SK-N-SH treated with all-trans-retinoic acid at 6 μM for 48 hours (cell line): Measurements from ENCODE around the gene PON3.

Experiments
- CREB5 ChIP-seq: fragments of 250-450 bp; sonication (Bioruptor Pico); IDR thresholded peaks from 2 replicates; pipeline ENCODE4 v1.5.1; 2020; ENCODE audit warnings: low read depth, mild to moderate bottlenecking, moderate library complexity
- GLIS3 ChIP-seq: fragments of 250-450 bp; sonication (Bioruptor Pico); IDR thresholded peaks from 2 replicates; pipeline ENCODE4 v1.5.0; 2020; ENCODE audit warnings: mild to moderate bottlenecking, moderate library complexity
- ISL1 ChIP-seq: fragments of 250-450 bp; sonication (Bioruptor Pico); IDR thresholded peaks from 2 replicates; pipeline ENCODE4 v2.1.2; 2022; ENCODE audit warnings: mild to moderate bottlenecking, moderate library complexity
- PATZ1 ChIP-seq: fragments of 250-450 bp; sonication (Bioruptor Pico); IDR thresholded peaks from 2 replicates; pipeline ENCODE4 v1.8.0; 2020; ENCODE audit warnings: mild to moderate bottlenecking, moderate library complexity, borderline replicate concordance
- PPARA ChIP-seq: fragments of 250-450 bp; sonication (Bioruptor Pico); IDR thresholded peaks from 2 replicates; pipeline ENCODE4 v1.5.0; 2020; ENCODE audit warnings: mild to moderate bottlenecking, borderline replicate concordance
- SNAI2 ChIP-seq: fragments of 250-450 bp; sonication (Bioruptor Pico); IDR thresholded peaks from 2 replicates; pipeline ENCODE4 v1.5.0; 2020; ENCODE audit warnings: mild to moderate bottlenecking, moderate library complexity
- TCF4 ChIP-seq: fragments of 250-450 bp; sonication (Bioruptor Pico); IDR thresholded peaks from 2 replicates; pipeline ENCODE4 v1.8.0; 2021; ENCODE audit warnings: mild to moderate bottlenecking, moderate library complexity, borderline replicate concordance
- TSHZ2 ChIP-seq: fragments of 250-450 bp; sonication (Bioruptor Pico); IDR thresholded peaks from 2 replicates; pipeline ENCODE4 v1.5.0; 2020; ENCODE audit warnings: mild to moderate bottlenecking, moderate library complexity
- ZC3H10 ChIP-seq: fragments of 250-450 bp; sonication (Bioruptor Pico); IDR thresholded peaks from 2 replicates; pipeline ENCODE4 v1.5.1; 2021; ENCODE audit warnings: mild to moderate bottlenecking, moderate library complexity
- ZFP3 ChIP-seq: fragments of 250-450 bp; sonication (Bioruptor Pico); IDR thresholded peaks from 2 replicates; pipeline ENCODE4 v1.5.0; 2020; ENCODE audit warnings: mild to moderate bottlenecking, moderate library complexity
- ZFP30 ChIP-seq: fragments of 450-650 bp; formaldehyde crosslinking; IDR thresholded peaks from 2 replicates; pipeline ENCODE4 v1.5.0; 2022; ENCODE audit warnings: mild to moderate bottlenecking, moderate library complexity
- ZNF565 ChIP-seq: fragments of 450-650 bp; formaldehyde crosslinking; conservative IDR thresholded peaks from 2 replicates; pipeline ENCODE4 v1.5.0; 2020; ENCODE audit warnings: low read depth, mild to moderate bottlenecking, moderate library complexity
- ZNF8 ChIP-seq: fragments of 450-650 bp; formaldehyde crosslinking; IDR thresholded peaks from 2 replicates; pipeline ENCODE4 v1.5.0; 2020; ENCODE audit warnings: mild to moderate bottlenecking, moderate library complexity

DNA sequence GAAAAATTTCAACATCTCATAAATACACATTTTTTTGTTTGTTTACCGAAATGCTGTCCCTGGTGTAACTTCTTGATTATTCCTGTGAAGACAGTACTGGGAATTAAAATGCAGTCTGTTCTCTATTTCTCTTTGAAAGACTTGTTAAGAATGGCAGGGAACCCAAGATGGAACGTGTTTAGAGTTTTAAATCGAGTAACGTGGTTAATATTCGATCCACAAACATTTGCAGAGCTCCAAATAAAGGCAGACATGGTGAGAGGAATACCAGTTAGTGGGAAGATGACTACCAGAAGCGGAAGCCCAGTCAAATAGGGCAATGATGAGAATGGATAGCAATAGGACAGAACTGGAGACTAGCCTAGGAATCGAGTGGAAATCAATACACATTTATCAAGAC is 6.7 kb downstream of the PON3 start:
- TF ChIP-seq ZNF8 (no peak), ZFP3 (CRISPR knock-in tag) (no peak), ZC3H10 (no peak), ZNF565 (CRISPR knock-in tag) (no peak), ISL1 (CRISPR knock-in tag) (no peak), PPARA (CRISPR knock-in tag) (no peak), TSHZ2 (no peak), GLIS3 (no peak), SNAI2 (CRISPR knock-in tag) (no peak), PATZ1 (CRISPR knock-in tag) (no peak), TCF4 (CRISPR knock-in tag) (no peak), ZFP30 (CRISPR knock-in tag) (no peak), CREB5 (no peak)
